ENCODE data around the gene HEATR5A.

HEATR5A gene

DNA sequence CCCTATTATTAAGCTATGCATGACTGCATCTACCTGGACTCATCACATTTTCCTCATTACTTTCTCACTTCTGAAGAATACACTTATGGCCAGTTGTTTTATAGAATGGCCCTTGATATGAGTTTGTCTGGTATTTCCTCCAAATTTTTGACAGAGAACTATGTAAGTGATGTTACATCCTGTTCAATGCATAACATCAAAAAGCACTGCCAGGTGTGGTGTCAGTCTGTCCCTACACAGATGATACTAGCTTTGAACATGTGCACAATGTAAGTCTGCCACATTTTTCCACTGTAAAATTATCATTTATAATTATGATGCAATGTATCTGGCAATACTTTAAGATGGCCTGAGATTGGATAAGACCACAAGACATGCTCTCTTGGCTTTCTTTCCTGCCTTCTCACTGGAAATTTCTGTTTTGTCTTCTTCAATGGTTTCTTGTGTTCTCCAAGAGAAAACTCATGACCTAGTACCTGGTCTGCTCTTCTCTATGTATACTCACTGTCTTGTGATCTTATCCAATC, 28.3 kb downstream of the HEATR5A start:
- in situ Hi-C loops (cut with HindIII; ENCODE audit: low sequenced_read_pairs) = no loop called here
- DNase-seq (ENCODE audit: low read depth) = no peak
- H3K4me3 ChIP-seq (ENCODE audit: low read depth, low read length) = no peak overlapping the region
- TF ChIP-seq, protein P1, sequence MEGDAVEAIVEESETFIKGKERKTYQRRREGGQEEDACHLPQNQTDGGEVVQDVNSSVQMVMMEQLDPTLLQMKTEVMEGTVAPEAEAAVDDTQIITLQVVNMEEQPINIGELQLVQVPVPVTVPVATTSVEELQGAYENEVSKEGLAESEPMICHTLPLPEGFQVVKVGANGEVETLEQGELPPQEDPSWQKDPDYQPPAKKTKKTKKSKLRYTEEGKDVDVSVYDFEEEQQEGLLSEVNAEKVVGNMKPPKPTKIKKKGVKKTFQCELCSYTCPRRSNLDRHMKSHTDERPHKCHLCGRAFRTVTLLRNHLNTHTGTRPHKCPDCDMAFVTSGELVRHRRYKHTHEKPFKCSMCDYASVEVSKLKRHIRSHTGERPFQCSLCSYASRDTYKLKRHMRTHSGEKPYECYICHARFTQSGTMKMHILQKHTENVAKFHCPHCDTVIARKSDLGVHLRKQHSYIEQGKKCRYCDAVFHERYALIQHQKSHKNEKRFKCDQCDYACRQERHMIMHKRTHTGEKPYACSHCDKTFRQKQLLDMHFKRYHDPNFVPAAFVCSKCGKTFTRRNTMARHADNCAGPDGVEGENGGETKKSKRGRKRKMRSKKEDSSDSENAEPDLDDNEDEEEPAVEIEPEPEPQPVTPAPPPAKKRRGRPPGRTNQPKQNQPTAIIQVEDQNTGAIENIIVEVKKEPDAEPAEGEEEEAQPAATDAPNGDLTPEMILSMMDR (IDR thresholded peaks at IDR 0.05; ENCODE audit: low read depth, low read length, missing control alignments) = no peak

DNA sequence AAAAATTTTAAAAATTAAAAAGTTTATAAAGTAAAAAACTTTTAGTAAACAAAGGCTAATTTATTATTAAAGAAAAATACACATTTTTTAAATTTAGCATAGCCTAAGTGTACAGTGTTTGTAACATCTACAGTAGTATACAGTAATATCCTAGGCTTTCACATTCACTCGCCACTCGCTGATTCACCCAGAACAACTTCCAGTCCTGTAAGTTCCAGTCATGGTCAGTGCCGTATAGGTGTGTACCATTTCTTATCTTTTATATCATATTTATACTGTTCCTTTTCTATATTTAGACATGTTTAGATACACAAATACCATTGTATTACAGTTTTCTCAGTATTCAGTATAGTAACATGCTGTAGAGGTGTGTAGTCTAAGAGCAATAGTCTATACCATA, 28.9 kb downstream of the HEATR5A start:
- no peak for DNase-seq (ENCODE audit: low read depth)
- no peak overlapping the region for H3K4me3 ChIP-seq (ENCODE audit: low read depth, low read length)
- in situ Hi-C loops (cut with HindIII; ENCODE audit: low sequenced_read_pairs) = no loop called here
- TF ChIP-seq, protein P1 (IDR thresholded peaks at IDR 0.05; ENCODE audit: low read depth, low read length, missing control alignments) = no peak

DNA sequence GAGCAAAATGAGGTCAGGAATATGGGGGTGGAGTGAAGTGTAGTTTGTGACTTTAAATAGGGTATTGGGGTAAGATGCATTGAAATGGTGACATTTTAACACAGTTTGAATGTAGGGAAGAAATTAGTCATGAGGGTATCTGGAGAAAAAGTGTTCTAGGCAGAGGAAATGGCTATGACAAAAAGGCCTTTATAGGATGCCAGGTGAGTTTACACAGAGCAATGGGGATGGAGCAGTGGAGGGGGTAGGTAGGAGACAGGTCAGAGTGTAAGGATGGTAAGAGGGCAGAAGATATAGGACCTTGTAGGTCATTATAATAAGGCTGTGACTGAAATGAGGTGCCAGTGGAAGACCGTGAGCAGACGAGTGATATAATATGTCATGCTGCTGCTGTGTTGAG, 30.4 kb downstream of the HEATR5A start:
- no peak for DNase-seq (ENCODE audit: low read depth)
- in situ Hi-C loops (cut with HindIII; ENCODE audit: low sequenced_read_pairs) = no loop called here

DNA sequence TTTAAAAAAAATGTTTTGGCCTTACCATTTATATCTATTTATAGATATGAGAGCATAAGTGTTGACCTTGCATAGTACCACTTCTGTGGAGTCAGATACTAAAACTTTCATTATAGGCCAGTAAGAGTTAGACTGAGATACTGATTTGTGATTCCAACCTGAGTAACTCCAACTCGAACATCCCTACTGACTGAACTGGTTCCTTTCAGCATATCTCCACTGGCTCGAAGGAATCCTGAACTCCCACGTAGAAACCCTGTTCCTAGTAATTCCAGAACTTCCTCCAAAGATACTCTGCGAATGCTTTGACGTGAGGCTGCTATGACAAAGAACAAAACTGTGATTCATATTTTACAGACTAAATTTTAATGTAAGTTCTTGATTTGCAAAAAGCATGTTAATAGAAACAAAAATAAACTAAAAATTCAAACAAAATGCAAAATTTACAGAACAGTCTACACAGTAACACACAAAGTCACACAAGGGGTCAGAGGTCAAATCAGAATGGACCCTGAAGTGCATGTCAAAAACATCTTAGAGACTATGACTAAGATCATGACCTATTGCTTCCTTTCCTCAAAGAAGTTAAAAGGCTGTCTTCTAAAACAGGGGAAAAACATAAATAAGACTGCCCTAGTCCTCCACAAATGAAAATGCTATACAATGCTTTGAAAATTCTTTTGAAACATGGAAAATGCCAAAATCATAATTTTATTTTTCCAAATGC, 31.5 kb downstream of the HEATR5A start:
- no peak for DNase-seq (ENCODE audit: low read depth)
- in situ Hi-C loops (cut with HindIII; ENCODE audit: low sequenced_read_pairs) = no loop called here
- TF ChIP-seq, protein P1 (IDR thresholded peaks at IDR 0.05; ENCODE audit: low read depth, low read length, missing control alignments) = no peak
- no peak overlapping the region for H3K4me3 ChIP-seq (ENCODE audit: low read depth, low read length)

More for the DNA sequence above, 30.4 kb downstream of the HEATR5A start:
- H3K4me3 ChIP-seq (ENCODE audit: low read depth, low read length) = no peak overlapping the region
- TF ChIP-seq, protein P1 (IDR thresholded peaks at IDR 0.05; ENCODE audit: low read depth, low read length, missing control alignments) = no peak

DNA sequence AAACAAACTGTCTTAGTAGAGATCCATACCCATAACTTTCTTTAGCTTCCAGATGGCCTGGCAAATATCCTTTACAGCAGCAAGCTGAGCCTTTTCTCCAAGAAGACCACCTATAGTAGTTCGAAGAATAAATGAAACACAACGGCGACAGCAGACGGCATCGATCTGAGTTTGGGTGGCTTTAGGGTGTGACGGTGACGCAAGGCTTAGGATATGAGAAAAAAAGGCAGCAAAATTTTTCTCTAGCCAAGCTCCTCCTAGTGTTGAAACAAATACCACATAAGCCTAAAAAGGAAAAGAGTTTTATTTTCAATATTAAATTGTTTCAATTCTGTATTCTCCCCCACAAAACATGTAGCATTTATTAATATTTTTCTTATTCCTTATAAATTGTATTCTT, 33.3 kb downstream of the HEATR5A start:
- no peak for DNase-seq (ENCODE audit: low read depth)
- H3K4me3 ChIP-seq (ENCODE audit: low read depth, low read length) = no peak overlapping the region
- in situ Hi-C loops (cut with HindIII; ENCODE audit: low sequenced_read_pairs) = no loop called here
- TF ChIP-seq, protein P1 (IDR thresholded peaks at IDR 0.05; ENCODE audit: low read depth, low read length, missing control alignments) = no peak

DNA sequence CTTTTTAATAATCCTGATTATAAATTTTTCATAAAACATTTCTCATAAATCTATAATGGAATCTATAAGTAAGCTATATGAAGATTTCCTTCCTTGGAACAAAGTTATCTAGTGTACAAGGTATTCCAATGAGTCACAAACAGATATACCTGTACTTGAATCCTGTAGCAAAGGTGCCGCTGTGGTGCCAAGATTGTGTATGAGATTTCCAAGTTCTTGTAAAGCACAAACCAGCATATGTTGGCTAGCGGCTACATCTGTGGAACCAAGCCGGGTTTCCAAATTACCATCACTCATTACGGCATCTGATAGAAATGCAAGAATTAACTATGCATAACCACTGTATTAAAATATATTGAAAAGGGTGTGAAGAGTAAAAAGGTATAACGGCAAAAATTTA, 34.1 kb downstream of the HEATR5A start:
- H3K4me3 ChIP-seq (ENCODE audit: low read depth, low read length) = no peak overlapping the region
- no peak for DNase-seq (ENCODE audit: low read depth)
- in situ Hi-C loops (cut with HindIII; ENCODE audit: low sequenced_read_pairs) = no loop called here
- TF ChIP-seq, protein P1 (IDR thresholded peaks at IDR 0.05; ENCODE audit: low read depth, low read length, missing control alignments) = no peak

Measured in astrocyte of the cerebellum (primary cell).